BLaER1 (cell line): ENCODE data around the gene CLIC1.
A peak's percentile ranks its signal among the peaks of the same experiment; 100 is the strongest.

ENCODE experiments used
- H3K27ac ChIP-seq: shearing (Covaris generic); formaldehyde crosslinking; 2 replicates; pipeline ENCODE4 v1.8.1; 2022
- H3K27me3 ChIP-seq: shearing (Covaris generic); formaldehyde crosslinking; 2 replicates; pipeline ENCODE4 v1.8.1; 2022
- H3K36me3 ChIP-seq: shearing (Covaris generic); formaldehyde crosslinking; 2 replicates; pipeline ENCODE4 v1.8.1; 2022
- H3K4me1 ChIP-seq: shearing (Covaris generic); formaldehyde crosslinking; 2 replicates; pipeline ENCODE4 v1.8.1; 2022
- H3K4me2 ChIP-seq: shearing (Covaris generic); formaldehyde crosslinking; 2 replicates; pipeline ENCODE4 v1.8.1; 2022
- H3K4me3 ChIP-seq: shearing (Covaris generic); formaldehyde crosslinking; 2 replicates; pipeline ENCODE4 v1.8.1; 2022
- H3K9ac ChIP-seq: shearing (Covaris generic); formaldehyde crosslinking; 2 replicates; pipeline ENCODE4 v1.8.1; 2022
- H3K9me3 ChIP-seq: shearing (Covaris generic); formaldehyde crosslinking; 2 replicates; pipeline ENCODE4 v1.8.1; 2022
- H4K20me1 ChIP-seq: shearing (Covaris generic); formaldehyde crosslinking; 2 replicates; pipeline ENCODE4 v1.8.1; 2022
- Cebpa-rat ChIP-seq: shearing (Covaris generic); IDR thresholded peaks from 2 replicates; pipeline ENCODE4 v1.8.1; 2022

The CLIC1 gene

GRCh38 chr6:31732029-31732428 lies 4.3 kb downstream of the CLIC1 start:
- Histone ChIP-seq H3K9ac (no peak overlapping the region), H3K4me2 (peak overlapping the region; percentile 20; the same call in 1 of the 2 replicates), H4K20me1 (peaks cover 63% of the 10 kb centered on the region), H3K27ac (no peak overlapping the region), H3K9me3 (no peaks in the 10 kb centered on the region), H3K27me3 (no peaks in the 10 kb centered on the region), H3K36me3 (peaks cover 53% of the 10 kb centered on the region), H3K4me1 (peaks cover 72% of the 10 kb centered on the region), H3K4me3 (no peak overlapping the region)
- no peak for TF ChIP-seq Cebpa-rat

- peak overlapping the region; percentile 99 for H3K4me2 ChIP-seq
- peak overlapping the region; percentile 89; the same call in 1 of the 2 replicates for H3K9ac ChIP-seq
- TF ChIP-seq Cebpa-rat, result no peak
- peaks cover 67% of the 10 kb centered on the region for H3K36me3 ChIP-seq
- no peaks in the 10 kb centered on the region for H3K9me3 ChIP-seq
- H3K4me1 ChIP-seq, result peaks cover 81% of the 10 kb centered on the region
- peak overlapping the region; percentile 94 for H3K4me3 ChIP-seq
- 0 out of 2 replicates have a peak overlapping the region, but pooled peaks have one; percentile 88 for H3K27ac ChIP-seq
- peaks cover 74% of the 10 kb centered on the region for H4K20me1 ChIP-seq
- H3K27me3 ChIP-seq, result no peaks in the 10 kb centered on the region
Measured at GRCh38 chr6:31730631-31731086, 5.7 kb downstream of the CLIC1 start.

- no peaks in the 10 kb centered on the region for H3K9me3 ChIP-seq
- H3K36me3 ChIP-seq, result peaks cover 70% of the 10 kb centered on the region
- H3K9ac ChIP-seq, result peak overlapping the region; percentile 89
- H4K20me1 ChIP-seq, result peaks cover 74% of the 10 kb centered on the region
- no peaks in the 10 kb centered on the region for H3K27me3 ChIP-seq
- TF ChIP-seq Cebpa-rat, result no peak
- peak overlapping the region; percentile 94 for H3K4me3 ChIP-seq
- H3K27ac ChIP-seq, result peak overlapping the region; percentile 88
- H3K4me1 ChIP-seq, result peaks cover 87% of the 10 kb centered on the region
- H3K4me2 ChIP-seq, result peak overlapping the region; percentile 99
Measured at GRCh38 chr6:31729979-31730630, 6.2 kb downstream of the CLIC1 start.

- Histone ChIP-seq H3K9ac (peak overlapping the region; percentile 89), H3K4me1 (peaks cover 91% of the 10 kb centered on the region), H3K36me3 (peaks cover 70% of the 10 kb centered on the region), H3K4me3 (peak overlapping the region; percentile 94), H3K27ac (peak overlapping the region; percentile 88), H3K27me3 (no peaks in the 10 kb centered on the region), H3K9me3 (no peaks in the 10 kb centered on the region), H4K20me1 (peaks cover 77% of the 10 kb centered on the region), H3K4me2 (peak overlapping the region; percentile 99)
- no peak for TF ChIP-seq Cebpa-rat
Measured at GRCh38 chr6:31729515-31729978, 6.8 kb downstream of the CLIC1 start.

- peak within 1 kb of the TSS; percentile 88 for H3K27ac ChIP-seq
- peaks cover 77% of the 10 kb centered on the region for H4K20me1 ChIP-seq
- peak within 1 kb of the TSS; percentile 89 for H3K9ac ChIP-seq
- H3K4me1 ChIP-seq, result peaks cover 91% of the 10 kb centered on the region
- TF ChIP-seq Cebpa-rat, result no peak
- H3K9me3 ChIP-seq, result no peaks in the 10 kb centered on the region
- peak within 1 kb of the TSS; percentile 99 for H3K4me2 ChIP-seq
- peaks cover 71% of the 10 kb centered on the region for H3K36me3 ChIP-seq
- H3K4me3 ChIP-seq, result peak within 1 kb of the TSS; percentile 94
- H3K27me3 ChIP-seq, result no peaks in the 10 kb centered on the region
Measured at GRCh38 chr6:31728767-31729514, 7.4 kb downstream of the CLIC1 start, which contains the start of gene DDAH2. DDAH2 (minus strand) TSS chr6:31729299; CDS start chr6:31729161, 138 bp downstream.

- peaks cover 74% of the 10 kb centered on the region for H4K20me1 ChIP-seq
- no peak for TF ChIP-seq Cebpa-rat
- peak overlapping the region; percentile 89 for H3K9ac ChIP-seq
- no peaks in the 10 kb centered on the region for H3K27me3 ChIP-seq
- peak overlapping the region; percentile 99 for H3K4me2 ChIP-seq
- peaks cover 89% of the 10 kb centered on the region for H3K4me1 ChIP-seq
- H3K9me3 ChIP-seq, result no peaks in the 10 kb centered on the region
- H3K4me3 ChIP-seq, result peak overlapping the region; percentile 94
- H3K36me3 ChIP-seq, result peaks cover 62% of the 10 kb centered on the region
- peak overlapping the region; percentile 88 for H3K27ac ChIP-seq
Measured at GRCh38 chr6:31727717-31728671, 8.3 kb downstream of the CLIC1 start.

- Histone ChIP-seq H3K27ac (peak overlapping the region; percentile 88), H3K4me2 (peak overlapping the region; percentile 99), H3K9me3 (no peaks in the 10 kb centered on the region), H4K20me1 (peaks cover 68% of the 10 kb centered on the region), H3K4me3 (peak overlapping the region; percentile 11; the same call in 1 of the 2 replicates), H3K36me3 (peaks cover 54% of the 10 kb centered on the region), H3K9ac (peak overlapping the region; percentile 68), H3K27me3 (no peaks in the 10 kb centered on the region), H3K4me1 (peaks cover 90% of the 10 kb centered on the region)
- no peak for TF ChIP-seq Cebpa-rat
Measured at GRCh38 chr6:31727034-31727716, 9.2 kb downstream of the CLIC1 start.

GRCh38 chr6:31725502-31726350 lies 10.6 kb downstream of the CLIC1 start:
- H3K9ac ChIP-seq, result no peak overlapping the region
- peak overlapping the region; percentile 99 for H3K4me2 ChIP-seq
- peaks cover 40% of the 10 kb centered on the region for H3K36me3 ChIP-seq
- no peaks in the 10 kb centered on the region for H3K27me3 ChIP-seq
- H3K4me3 ChIP-seq, result no peak overlapping the region
- peaks cover 87% of the 10 kb centered on the region for H3K4me1 ChIP-seq
- TF ChIP-seq Cebpa-rat, result no peak
- peaks cover 53% of the 10 kb centered on the region for H4K20me1 ChIP-seq
- no peaks in the 10 kb centered on the region for H3K9me3 ChIP-seq
- no peak overlapping the region for H3K27ac ChIP-seq
